Chondrocyte (in vitro differentiated cells): ENCODE measurements around the gene SCAPER. TPM values are rescaled to one million over a fixed set of nuclear protein-coding genes. Genes with fewer than 3 reads are reported as not detected.

Source experiments
- DNase-seq: peaks from one replicate; pipeline ENCODE4 v3.0.0; 2021; ENCODE audit warnings: mixed read lengths, low spot score
- H3K27ac Mint-ChIP-seq: one replicate; pipeline ENCODE4 v1.8.0; 2021; ENCODE audit warnings: mild to moderate bottlenecking, moderate library complexity, mixed read lengths; ENCODE audit not compliant: unreplicated experiment
- H3K27me3 Mint-ChIP-seq: 2 replicates; pipeline ENCODE4 v1.8.0; 2021; ENCODE audit warnings: low read depth, mixed read lengths
- H3K36me3 Mint-ChIP-seq: 2 replicates; pipeline ENCODE4 v1.8.0; 2021; ENCODE audit warnings: low read depth, mixed read lengths
- H3K4me1 Mint-ChIP-seq: 2 replicates; pipeline ENCODE4 v1.8.0; 2021; ENCODE audit warnings: low read depth, mild to moderate bottlenecking, mixed read lengths
- H3K4me3 Mint-ChIP-seq: one replicate; pipeline ENCODE4 v1.8.0; 2021; ENCODE audit warnings: mild to moderate bottlenecking, moderate library complexity, mixed read lengths; ENCODE audit not compliant: unreplicated experiment
- H3K9me3 Mint-ChIP-seq: 2 replicates; pipeline ENCODE4 v1.8.0; 2021; ENCODE audit warnings: low read depth, mixed read lengths
- total RNA-seq: library from RNA; stranded (reverse); gene quantifications from 3 replicates; pipeline ENCODE4 v1.2.1, GENCODE V29; 2021
- TF ChIP-seq, protein P1 (sequence below): fragments of 200-600 bp; sonication (generic); IDR thresholded peaks from 2 replicates; pipeline ENCODE4 v1.5.0; 2021; ENCODE audit warnings: antibody characterized with exemption, mild to moderate bottlenecking, moderate library complexity

The SCAPER gene
- total RNA-seq, 1 donor from 2014 or later, result 17.3 TPM

DNA sequence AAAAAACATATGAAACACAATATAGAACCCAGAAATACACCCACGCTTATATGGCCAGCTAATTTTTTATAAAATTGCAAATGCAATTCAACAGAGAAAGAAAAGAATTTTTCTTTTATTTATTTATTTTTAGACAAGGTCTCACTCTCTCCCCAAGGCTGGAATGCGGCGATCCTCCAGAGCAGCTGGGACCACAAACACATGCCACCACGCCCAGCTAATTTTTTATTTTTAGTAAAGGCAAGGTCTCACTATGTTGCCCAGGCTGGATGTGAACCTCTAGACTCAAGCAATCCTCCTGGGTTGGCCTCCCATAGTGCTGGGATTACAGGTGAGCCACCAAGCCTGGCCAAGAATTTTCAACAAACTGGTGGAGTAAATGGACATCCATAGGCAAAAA lies 117.9 kb downstream of the SCAPER start:
- no peak overlapping the region for H3K4me3 Mint-ChIP-seq
- no peak overlapping the region for H3K27ac Mint-ChIP-seq
- peaks cover 29% of the 10 kb centered on the region for H3K9me3 Mint-ChIP-seq
- no peak for DNase-seq
- H3K4me1 Mint-ChIP-seq, result peaks cover 11% of the 10 kb centered on the region
- TF ChIP-seq, protein P1, sequence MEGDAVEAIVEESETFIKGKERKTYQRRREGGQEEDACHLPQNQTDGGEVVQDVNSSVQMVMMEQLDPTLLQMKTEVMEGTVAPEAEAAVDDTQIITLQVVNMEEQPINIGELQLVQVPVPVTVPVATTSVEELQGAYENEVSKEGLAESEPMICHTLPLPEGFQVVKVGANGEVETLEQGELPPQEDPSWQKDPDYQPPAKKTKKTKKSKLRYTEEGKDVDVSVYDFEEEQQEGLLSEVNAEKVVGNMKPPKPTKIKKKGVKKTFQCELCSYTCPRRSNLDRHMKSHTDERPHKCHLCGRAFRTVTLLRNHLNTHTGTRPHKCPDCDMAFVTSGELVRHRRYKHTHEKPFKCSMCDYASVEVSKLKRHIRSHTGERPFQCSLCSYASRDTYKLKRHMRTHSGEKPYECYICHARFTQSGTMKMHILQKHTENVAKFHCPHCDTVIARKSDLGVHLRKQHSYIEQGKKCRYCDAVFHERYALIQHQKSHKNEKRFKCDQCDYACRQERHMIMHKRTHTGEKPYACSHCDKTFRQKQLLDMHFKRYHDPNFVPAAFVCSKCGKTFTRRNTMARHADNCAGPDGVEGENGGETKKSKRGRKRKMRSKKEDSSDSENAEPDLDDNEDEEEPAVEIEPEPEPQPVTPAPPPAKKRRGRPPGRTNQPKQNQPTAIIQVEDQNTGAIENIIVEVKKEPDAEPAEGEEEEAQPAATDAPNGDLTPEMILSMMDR, result no peak
- H3K27me3 Mint-ChIP-seq, result no peaks in the 10 kb centered on the region
- peaks cover 36% of the 10 kb centered on the region for H3K36me3 Mint-ChIP-seq

DNA sequence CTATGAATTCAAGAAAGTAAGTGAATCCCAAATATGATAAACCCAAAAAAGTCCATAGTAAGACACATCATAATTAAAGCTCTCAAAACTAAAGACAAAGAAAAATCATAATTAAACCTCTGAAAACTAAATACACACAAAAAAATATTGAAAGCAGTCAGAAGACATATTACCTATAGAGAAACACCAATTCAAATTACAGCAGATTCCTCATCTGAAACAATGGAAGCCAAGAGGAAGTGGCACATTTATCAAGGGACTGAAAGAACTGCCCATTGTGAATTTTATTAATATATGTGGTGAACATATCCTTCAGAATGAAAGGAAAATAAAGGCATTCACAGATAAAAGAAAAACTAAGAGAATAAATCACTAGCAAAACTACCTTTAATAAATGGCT lies 128.2 kb downstream of the SCAPER start:
- no peak overlapping the region for H3K4me3 Mint-ChIP-seq

DNA sequence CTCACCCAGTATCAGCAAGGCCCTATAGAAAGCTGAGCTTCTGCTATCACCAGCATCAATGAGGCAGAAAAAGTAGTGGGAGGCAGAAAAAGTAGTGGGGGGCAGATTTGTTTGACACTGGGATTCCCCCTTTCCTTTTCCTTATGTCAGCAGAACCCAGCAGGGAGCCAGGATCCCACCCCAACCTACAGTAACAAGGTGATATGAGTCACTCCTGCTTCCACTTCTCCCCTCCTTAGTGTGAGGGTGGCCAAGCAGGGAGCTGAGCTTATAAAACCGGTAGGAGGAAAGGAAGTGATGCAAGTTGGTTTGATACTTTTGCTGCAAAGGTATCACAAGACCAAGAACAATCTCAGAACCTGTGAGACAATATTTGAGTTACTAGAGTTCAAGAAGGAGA lies 128.7 kb downstream of the SCAPER start:
- DNase-seq, result no peak

More for the DNA sequence above, 128.2 kb downstream of the SCAPER start:
- no peak for DNase-seq
- H3K9me3 Mint-ChIP-seq, result peaks cover 24% of the 10 kb centered on the region
- no peaks in the 10 kb centered on the region for H3K27me3 Mint-ChIP-seq
- H3K27ac Mint-ChIP-seq, result no peak overlapping the region
- peaks cover 14% of the 10 kb centered on the region for H3K36me3 Mint-ChIP-seq
- TF ChIP-seq, protein P1, result no peak
- no peaks in the 10 kb centered on the region for H3K4me1 Mint-ChIP-seq

DNA sequence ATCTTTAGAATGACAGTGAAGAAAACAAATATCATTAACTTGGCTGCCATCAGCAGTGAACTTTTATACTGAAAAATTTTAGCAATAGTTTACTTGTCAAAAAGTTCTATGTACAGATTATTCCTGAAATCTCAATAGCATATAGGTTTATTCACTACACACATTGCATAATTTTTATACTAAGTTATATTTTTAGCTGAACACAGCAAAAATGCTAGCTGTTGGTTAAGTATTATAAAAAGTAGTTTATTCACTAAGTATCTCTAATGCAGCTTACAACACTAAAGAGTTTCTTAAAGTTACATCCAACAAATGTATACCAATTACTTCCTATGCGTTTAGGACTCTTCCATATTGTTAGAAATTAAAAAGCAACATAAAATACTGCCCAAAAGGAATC lies 131.9 kb downstream of the SCAPER start:
- peaks cover 13% of the 10 kb centered on the region for H3K36me3 Mint-ChIP-seq
- no peaks in the 10 kb centered on the region for H3K4me1 Mint-ChIP-seq
- no peaks in the 10 kb centered on the region for H3K27me3 Mint-ChIP-seq
- H3K9me3 Mint-ChIP-seq, result peaks cover 20% of the 10 kb centered on the region
- no peak for DNase-seq
- H3K4me3 Mint-ChIP-seq, result no peak overlapping the region
- H3K27ac Mint-ChIP-seq, result no peak overlapping the region
- TF ChIP-seq, protein P1, result no peak

More for the DNA sequence above, 128.7 kb downstream of the SCAPER start:
- Mint-ChIP-seq H3K4me3 (no peak overlapping the region), H3K36me3 (peaks cover 14% of the 10 kb centered on the region), H3K9me3 (peaks cover 24% of the 10 kb centered on the region), H3K27ac (no peak overlapping the region), H3K4me1 (no peaks in the 10 kb centered on the region), H3K27me3 (no peaks in the 10 kb centered on the region)
- TF ChIP-seq, protein P1, result no peak

DNA sequence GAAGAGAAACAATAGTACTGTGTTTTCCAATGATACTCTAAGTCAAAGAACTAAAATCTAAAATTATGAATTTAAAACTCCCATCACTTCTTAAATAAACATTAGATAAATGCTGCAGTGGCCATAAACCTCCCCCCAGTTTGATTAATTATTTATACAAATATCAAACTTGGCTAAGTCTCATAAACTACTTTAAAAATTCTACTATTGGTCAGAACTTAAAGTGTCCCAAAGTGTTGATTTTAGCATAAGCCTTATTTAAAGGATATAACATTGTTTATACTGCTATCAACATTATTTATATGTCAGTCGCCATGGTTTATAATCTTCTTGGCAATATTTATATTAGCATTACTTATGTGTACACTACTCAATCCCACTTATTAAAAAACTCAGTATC lies 132.4 kb downstream of the SCAPER start:
- peaks cover 20% of the 10 kb centered on the region for H3K9me3 Mint-ChIP-seq
- H3K4me1 Mint-ChIP-seq, result no peaks in the 10 kb centered on the region
- no peaks in the 10 kb centered on the region for H3K27me3 Mint-ChIP-seq
- no peak overlapping the region for H3K27ac Mint-ChIP-seq
- DNase-seq, result no peak
- TF ChIP-seq, protein P1, result no peak
- H3K4me3 Mint-ChIP-seq, result no peak overlapping the region
- peaks cover 16% of the 10 kb centered on the region for H3K36me3 Mint-ChIP-seq
